ENCODE results near the gene PAGE2.
"Not testable (repeated sequence)": the region's sequence is repeated elsewhere in the genome, so short reads cannot be mapped to it uniquely, and the experiment has no call there.

Gene PAGE2

GRCh38 chrX:55109306-55109705 is 20.5 kb downstream of the PAGE2 start:
- H3K4me3 ChIP-seq (ENCODE audit: low read length): no peak overlapping the region
- no peak for DNase-seq (ENCODE audit: low read depth)
- no peak for TF ChIP-seq CTCF (IDR thresholded peaks at IDR 0.05; ENCODE audit: insufficient read depth, low read depth, low read length, missing control alignments)

GRCh38 chrX:55111578-55112254 is 22.9 kb downstream of the PAGE2 start:
- H3K4me3 ChIP-seq (ENCODE audit: low read length): no peak overlapping the region
- no peak for DNase-seq (ENCODE audit: low read depth)
- TF ChIP-seq CTCF (IDR thresholded peaks at IDR 0.05; ENCODE audit: insufficient read depth, low read depth, low read length, missing control alignments): no peak

DNA sequence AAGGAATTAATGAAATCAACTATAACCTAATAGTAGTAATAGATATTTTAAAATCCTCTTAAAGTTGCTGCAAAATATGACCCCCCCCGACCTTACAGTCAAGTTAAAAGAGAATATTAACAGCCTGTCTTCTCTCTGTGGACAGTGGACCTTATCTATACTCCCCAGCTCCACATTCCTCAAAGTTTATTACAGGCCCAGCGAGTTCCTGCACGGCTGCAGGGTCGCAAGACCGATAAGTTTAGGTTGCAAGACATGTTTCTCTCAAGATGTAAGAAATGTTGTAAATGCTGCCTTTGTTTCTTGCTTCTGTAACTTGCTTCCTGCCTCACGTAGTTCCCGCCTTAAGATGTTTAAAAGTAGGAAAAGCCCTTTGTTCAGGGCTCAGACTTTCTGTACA is 27.8 kb downstream of the PAGE2 start:
- H3K4me3 ChIP-seq (ENCODE audit: low read length); DNase-seq (ENCODE audit: low read depth): not testable (repeated sequence)

GRCh38 chrX:55118574-55118973 is 29.8 kb downstream of the PAGE2 start:
- no peak overlapping the region for H3K4me3 ChIP-seq (ENCODE audit: low read length)
- no peak for TF ChIP-seq CTCF (IDR thresholded peaks at IDR 0.05; ENCODE audit: insufficient read depth, low read depth, low read length, missing control alignments)
- no peak for DNase-seq (ENCODE audit: low read depth)

- TF ChIP-seq CTCF (IDR thresholded peaks at IDR 0.05; ENCODE audit: insufficient read depth, low read depth, low read length, missing control alignments): no peak
- DNase-seq (ENCODE audit: low read depth): no peak
- H3K4me3 ChIP-seq (ENCODE audit: low read length): no peak overlapping the region
Observed at GRCh38 chrX:55119271-55119670, 30.5 kb downstream of the PAGE2 start.

DNA sequence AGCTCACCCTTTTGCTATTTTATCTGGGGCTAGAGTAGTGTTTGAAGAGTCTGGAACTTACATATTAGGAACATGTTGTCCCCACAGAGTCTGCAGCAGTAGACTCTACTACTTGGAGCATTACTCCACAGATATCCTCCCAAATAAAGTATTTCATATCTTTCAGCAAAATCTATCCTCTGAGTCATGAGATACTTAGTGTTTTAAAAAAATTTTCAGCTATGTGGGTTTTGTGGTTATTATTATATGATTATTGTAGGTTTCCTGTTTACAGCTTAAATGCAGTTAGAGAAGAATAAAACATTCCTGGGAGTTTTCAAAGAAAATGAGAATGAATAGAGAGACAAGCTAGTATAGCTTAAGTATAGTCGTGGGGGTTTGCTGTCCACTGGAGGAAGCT is 30.9 kb downstream of the PAGE2 start:
- no peak for DNase-seq (ENCODE audit: low read depth)
- no peak for TF ChIP-seq CTCF (IDR thresholded peaks at IDR 0.05; ENCODE audit: insufficient read depth, low read depth, low read length, missing control alignments)
- H3K4me3 ChIP-seq (ENCODE audit: low read length): no peak overlapping the region

DNA sequence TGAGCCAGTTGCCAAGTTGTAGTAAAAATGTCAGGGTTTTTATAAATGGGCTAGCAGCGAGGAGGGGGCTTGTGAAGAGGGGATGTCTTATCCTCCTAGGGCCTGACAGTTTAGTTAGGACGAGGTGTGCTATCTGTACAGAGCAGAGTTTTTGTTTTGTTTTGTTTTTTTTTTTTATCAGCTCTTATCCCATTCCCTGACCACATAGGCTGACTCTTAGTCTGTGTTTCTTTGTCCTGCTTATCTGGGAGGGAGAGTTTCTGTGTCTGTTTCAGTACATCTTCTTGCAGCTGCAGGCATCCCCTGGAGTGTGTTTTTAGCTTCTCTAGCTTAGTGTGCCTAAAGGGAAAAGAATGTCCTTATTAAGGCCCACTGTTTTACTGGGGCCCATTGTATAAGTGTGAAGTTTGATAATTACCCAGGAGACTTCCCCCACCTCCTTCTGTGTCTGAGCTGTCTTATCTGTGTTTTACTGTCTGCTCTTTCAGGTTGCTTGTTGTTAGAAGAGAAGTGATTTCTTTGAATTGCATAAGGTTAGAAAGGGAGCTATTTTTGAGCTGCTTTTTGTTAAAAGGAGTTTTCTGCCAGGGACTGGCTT is 32.0 kb downstream of the PAGE2 start:
- no peak for DNase-seq (ENCODE audit: low read depth)
- H3K4me3 ChIP-seq (ENCODE audit: low read length): no peak overlapping the region
- no peak for TF ChIP-seq CTCF (IDR thresholded peaks at IDR 0.05; ENCODE audit: insufficient read depth, low read depth, low read length, missing control alignments)

All from epithelial cell of esophagus (primary cell).